Caco-2 (cell line): Measurements from ENCODE around the gene FPR1. TPM values are rescaled to one million over a fixed set of nuclear protein-coding genes. Genes with fewer than 3 reads are reported as not detected.

ENCODE experiments used
- BruUV-seq: library from RNA; stranded (reverse); fragments of 400-500 nt; replicated peaks from 2 replicates; lab custom pipeline; 2021; lab: Mats Ljungman, UMichigan
- CTCF ChIA-PET: fragments of 300-600 bp; sonication (Branson Sonifier 250); formaldehyde crosslinking; loops from one replicate; lab custom pipeline; 2022; ENCODE audit warnings: antibody characterized with exemption; lab: Charles Lee
- POLR2A ChIA-PET: fragments of 300-600 bp; sonication (Branson Sonifier 250); formaldehyde crosslinking; loops from one replicate; lab custom pipeline; 2022; ENCODE audit warnings: antibody characterized with exemption; lab: Charles Lee
- DNase-seq, 2 experiments: peaks; one replicate each; pipeline versions ENCODE4 v3.0.0 to v3.0.0-alpha.2; 2020 to 2022
- H3K27me3 ChIP-seq: replicated peaks from 2 replicates; pipeline ENCODE4 v1.6.0; 2011; ENCODE audit warnings: low read length; ENCODE audit not compliant: control insufficient read depth, insufficient read depth
- H3K36me3 ChIP-seq: 2 replicates; pipeline ENCODE4 v1.5.1; 2011; ENCODE audit warnings: low read length; ENCODE audit not compliant: control insufficient read depth, insufficient read depth
- H3K4me1 ChIP-seq: fragments of 250-450 bp; sonication (Bioruptor Pico); 2 replicates; pipeline ENCODE4 v1.5.1; 2020; ENCODE audit warnings: mild to moderate bottlenecking
- H3K4me3 ChIP-seq: 2 replicates; pipeline ENCODE4 v1.5.1; 2011; ENCODE audit warnings: low read depth, mild to moderate bottlenecking, control low read depth, low read length
- H3K9me3 ChIP-seq: fragments of 250-450 bp; sonication (Bioruptor Pico); 2 replicates; pipeline ENCODE4 v1.5.1; 2020; ENCODE audit warnings: mild to moderate bottlenecking, moderate library complexity
- H3K27ac Mint-ChIP-seq: one replicate; pipeline ENCODE4 v1.8.0; 2022; ENCODE audit warnings: mixed read lengths; ENCODE audit not compliant: unreplicated experiment
- H3K27me3 Mint-ChIP-seq: one replicate; pipeline ENCODE4 v1.8.0; 2022; ENCODE audit warnings: mixed read lengths; ENCODE audit not compliant: insufficient read depth, unreplicated experiment
- H3K36me3 Mint-ChIP-seq: one replicate; pipeline ENCODE4 v1.8.0; 2022; ENCODE audit warnings: mild to moderate bottlenecking, mixed read lengths; ENCODE audit not compliant: insufficient read depth, unreplicated experiment
- H3K4me1 Mint-ChIP-seq: one replicate; pipeline ENCODE4 v1.8.0; 2022; ENCODE audit warnings: low read depth, mixed read lengths; ENCODE audit not compliant: unreplicated experiment
- H3K4me3 Mint-ChIP-seq: one replicate; pipeline ENCODE4 v1.8.0; 2022; ENCODE audit warnings: mild to moderate bottlenecking, moderate library complexity, mixed read lengths; ENCODE audit not compliant: unreplicated experiment
- H3K9me3 Mint-ChIP-seq: one replicate; pipeline ENCODE4 v1.8.0; 2022; ENCODE audit warnings: mixed read lengths; ENCODE audit not compliant: unreplicated experiment
- CTCF ChIP-seq, 2 experiments: fragments of 200-600 bp in 1 of 2; IDR thresholded peaks; 1 replicate in 1 of 2; 2 replicates in 1 of 2; pipeline versions ENCODE4 v1.5.1 to v1.8.0; 2011 to 2022; ENCODE audit warnings: antibody characterized with exemption in 1 of 2, control low read depth in 1 of 2, inconsistent platforms in 1 of 2, low read depth in 1 of 2, low read length in 1 of 2, mild to moderate bottlenecking in 1 of 2, moderate library complexity in 1 of 2; ENCODE audit not compliant: insufficient read depth in 1 of 2, severe bottlenecking in 1 of 2, unreplicated experiment in 1 of 2
- intact Hi-C: fragments of 100-400 bp; cut with micrococcal nuclease; formaldehyde crosslinking; loops from one replicate; pipeline ENCODE4 v1.10.0; 2022; ENCODE audit not compliant: unreplicated experiment
- total RNA-seq: library from RNA; stranded (reverse); gene quantifications from 2 replicates; pipeline ENCODE4 v1.2.3, GENCODE V29; 2022

The FPR1 gene
- total RNA-seq, 1 experiment from 2014 or later = not detected

DNA sequence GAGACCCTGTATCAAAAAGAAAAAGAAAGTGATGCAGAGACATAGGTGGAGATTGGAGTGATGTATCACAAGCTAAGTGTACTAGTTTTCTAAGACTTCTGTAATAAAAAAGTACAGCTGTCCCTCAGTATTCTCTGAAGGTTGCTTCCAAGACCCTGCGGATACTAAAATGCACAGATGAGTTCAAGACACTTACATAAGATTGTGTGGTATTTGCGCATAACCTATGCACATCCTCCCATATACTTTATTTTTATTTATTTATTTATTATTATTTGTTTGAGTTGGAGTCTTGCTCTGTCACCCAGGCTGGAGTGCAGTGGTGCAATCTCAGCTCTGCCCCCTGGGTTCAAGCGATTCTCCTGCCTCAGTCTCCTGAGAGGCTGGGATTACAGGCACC is 14.3 kb downstream of the FPR1 start:
- no peak overlapping the region for H3K4me3 Mint-ChIP-seq
- Histone ChIP-seq H3K9me3 (peaks cover 4% of the 10 kb centered on the region; the same call in 1 of the 2 replicates), H3K27me3 (no peaks in the 10 kb centered on the region; the same call in 1 of the 2 replicates), H3K4me1 (no peaks in the 10 kb centered on the region), H3K4me3 (no peak overlapping the region), H3K36me3 (no peaks in the 10 kb centered on the region)
- H3K4me1 Mint-ChIP-seq = no peaks in the 10 kb centered on the region
- ChIA-PET POLR2A (no interaction called here), CTCF (no interaction called here)
- peaks cover 9% of the 10 kb centered on the region for H3K9me3 Mint-ChIP-seq
- TF ChIP-seq CTCF (IDR thresholded peaks at IDR 0.05; ENCODE audit: insufficient read depth in 1 of 2, low read depth in 1 of 2, low read length in 1 of 2, severe bottlenecking in 1 of 2, unreplicated experiment in 1 of 2) = no peak
- intact Hi-C loops = no loop called here
- no TSS peak for BruUV-seq
- no peaks in the 10 kb centered on the region for H3K27me3 Mint-ChIP-seq
- no peak overlapping the region for H3K27ac Mint-ChIP-seq
- no peak for DNase-seq
- H3K36me3 Mint-ChIP-seq = no peaks in the 10 kb centered on the region

DNA sequence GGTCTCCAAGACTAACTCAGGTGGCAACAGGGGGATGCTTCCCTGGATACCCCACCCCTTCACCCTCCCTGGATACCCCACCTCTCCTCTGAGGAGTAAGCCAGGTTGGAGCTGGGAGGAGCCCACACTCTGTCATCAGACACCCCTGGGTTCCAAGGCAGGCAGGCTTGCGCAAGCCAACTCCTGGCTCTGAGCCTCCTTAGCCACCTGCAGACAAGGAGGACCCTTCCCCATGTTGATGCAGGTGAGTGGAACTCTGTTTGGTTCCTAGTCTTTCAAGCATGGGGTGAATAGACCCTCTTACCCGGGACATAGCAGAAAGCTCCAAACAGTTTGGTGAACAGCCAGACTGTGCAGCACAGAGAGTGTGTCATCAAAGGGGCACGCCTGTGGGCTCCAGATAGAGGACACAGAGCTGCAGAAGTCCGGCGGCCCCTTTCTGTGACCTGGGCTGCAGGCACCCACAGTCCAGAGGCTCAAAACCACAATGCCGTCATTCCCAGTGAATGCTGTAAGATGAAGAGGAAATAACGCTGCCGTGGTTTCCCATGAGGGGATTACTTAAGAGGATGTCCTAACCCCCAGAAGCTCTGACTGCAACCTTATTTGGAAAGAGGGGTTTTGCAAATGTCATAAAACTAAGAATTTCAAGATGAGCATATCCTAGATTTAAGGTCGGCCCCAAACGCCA is 15.8 kb downstream of the FPR1 start:
- POLR2A ChIA-PET = no interaction called here
- DNase-seq = no peak
- intact Hi-C loops = no loop called here
- no peak for TF ChIP-seq CTCF (IDR thresholded peaks at IDR 0.05; ENCODE audit: insufficient read depth in 1 of 2, low read depth in 1 of 2, low read length in 1 of 2, severe bottlenecking in 1 of 2, unreplicated experiment in 1 of 2)
- no peak overlapping the region for H3K4me3 Mint-ChIP-seq
- CTCF ChIA-PET = no interaction called here
- no peak overlapping the region for H3K27ac Mint-ChIP-seq
- no peaks in the 10 kb centered on the region for H3K27me3 Mint-ChIP-seq
- peaks cover 22% of the 10 kb centered on the region for H3K9me3 Mint-ChIP-seq
- no peaks in the 10 kb centered on the region for H3K4me1 ChIP-seq
- H3K4me3 ChIP-seq = no peak overlapping the region
- H3K36me3 ChIP-seq = no peaks in the 10 kb centered on the region
- H3K9me3 ChIP-seq = peaks cover 9% of the 10 kb centered on the region
- no peaks in the 10 kb centered on the region for H3K36me3 Mint-ChIP-seq
- no peaks in the 10 kb centered on the region for H3K4me1 Mint-ChIP-seq
- no peaks in the 10 kb centered on the region; the same call in 1 of the 2 replicates for H3K27me3 ChIP-seq
- no TSS peak for BruUV-seq

GRCh38 chr19:51733742-51734522 is 17.7 kb downstream of the FPR1 start:
- CTCF ChIA-PET = no interaction called here
- H3K27me3 ChIP-seq = no peaks in the 10 kb centered on the region
- intact Hi-C loops = no loop called here
- POLR2A ChIA-PET = no interaction called here
- no peaks in the 10 kb centered on the region for H3K36me3 ChIP-seq
- no peak for TF ChIP-seq CTCF (IDR thresholded peaks at IDR 0.05; ENCODE audit: insufficient read depth in 1 of 2, low read depth in 1 of 2, low read length in 1 of 2, severe bottlenecking in 1 of 2, unreplicated experiment in 1 of 2)
- Mint-ChIP-seq H3K9me3 (peaks cover 33% of the 10 kb centered on the region), H3K4me3 (no peak overlapping the region), H3K27me3 (no peaks in the 10 kb centered on the region), H3K4me1 (no peaks in the 10 kb centered on the region), H3K27ac (no peak overlapping the region), H3K36me3 (no peaks in the 10 kb centered on the region)
- no peaks in the 10 kb centered on the region for H3K4me1 ChIP-seq
- no TSS peak for BruUV-seq
- peaks cover 15% of the 10 kb centered on the region for H3K9me3 ChIP-seq
- no peak for DNase-seq
- no peak overlapping the region for H3K4me3 ChIP-seq
